ENCODE data around the gene IGFBP5.

IGFBP5 gene

GRCh38 chr2:216741223-216741593 lies 45.9 kb upstream of the IGFBP5 start:
- Histone ChIP-seq H3K9me3 (ENCODE audit: control insufficient read depth, insufficient read depth, low read length) (no peaks in the 10 kb centered on the region), H3K4me1 (ENCODE audit: control insufficient read depth, low read length) (no peaks in the 10 kb centered on the region), H3K27ac (ENCODE audit: low read depth, low read length) (no peak overlapping the region), H3K36me3 (ENCODE audit: control insufficient read depth, low read length) (no peaks in the 10 kb centered on the region), H3K27me3 (ENCODE audit: control insufficient read depth, low read length) (no peaks in the 10 kb centered on the region), H3K79me2 (ENCODE audit: control insufficient read depth, low read length) (no peaks in the 10 kb centered on the region), H3K4me2 (ENCODE audit: low read length) (no peak overlapping the region), H3K9me2 (replicated peaks; ENCODE audit: control insufficient read depth, low read length) (no peaks in the 10 kb centered on the region), H3K4me3 (ENCODE audit: low read length) (no peak overlapping the region), H3F3A (ENCODE audit: control insufficient read depth, insufficient read depth) (no peaks in the 10 kb centered on the region), H4K20me1 (ENCODE audit: control insufficient read depth, insufficient read depth, low read depth, low read length) (no peaks in the 10 kb centered on the region)
- TF ChIP-seq CTCF (IDR thresholded peaks at IDR 0.05; ENCODE audit: low read depth, low read length, poor library complexity, severe bottlenecking) = no peak
- TF ChIP-seq EZH2phosphoT487 (IDR thresholded peaks at IDR 0.05; ENCODE audit: borderline replicate concordance, low read length) = no peak

GRCh38 chr2:216740557-216741222 lies 45.3 kb upstream of the IGFBP5 start:
- Histone ChIP-seq H3K27me3 (ENCODE audit: control insufficient read depth, low read length) (no peaks in the 10 kb centered on the region), H3K9me2 (replicated peaks; ENCODE audit: control insufficient read depth, low read length) (no peaks in the 10 kb centered on the region), H3K4me3 (ENCODE audit: low read length) (no peak overlapping the region), H3K36me3 (ENCODE audit: control insufficient read depth, low read length) (no peaks in the 10 kb centered on the region), H3K4me2 (ENCODE audit: low read length) (no peak overlapping the region), H3K9me3 (ENCODE audit: control insufficient read depth, insufficient read depth, low read length) (no peaks in the 10 kb centered on the region), H3K79me2 (ENCODE audit: control insufficient read depth, low read length) (no peaks in the 10 kb centered on the region), H4K20me1 (ENCODE audit: control insufficient read depth, insufficient read depth, low read depth, low read length) (no peaks in the 10 kb centered on the region), H3K4me1 (ENCODE audit: control insufficient read depth, low read length) (no peaks in the 10 kb centered on the region), H3K27ac (ENCODE audit: low read depth, low read length) (no peak overlapping the region), H3F3A (ENCODE audit: control insufficient read depth, insufficient read depth) (no peaks in the 10 kb centered on the region)
- no peak for TF ChIP-seq EZH2phosphoT487 (IDR thresholded peaks at IDR 0.05; ENCODE audit: borderline replicate concordance, low read length)
- no peak for TF ChIP-seq CTCF (IDR thresholded peaks at IDR 0.05; ENCODE audit: low read depth, low read length, poor library complexity, severe bottlenecking)

- Histone ChIP-seq H3K9me3 (ENCODE audit: control insufficient read depth, insufficient read depth, low read length) (no peaks in the 10 kb centered on the region), H3K27ac (ENCODE audit: low read depth, low read length) (no peak overlapping the region), H4K20me1 (ENCODE audit: control insufficient read depth, insufficient read depth, low read depth, low read length) (no peaks in the 10 kb centered on the region), H3K36me3 (ENCODE audit: control insufficient read depth, low read length) (no peaks in the 10 kb centered on the region), H3K4me3 (ENCODE audit: low read length) (no peak overlapping the region), H3F3A (ENCODE audit: control insufficient read depth, insufficient read depth) (no peaks in the 10 kb centered on the region), H3K9me2 (replicated peaks; ENCODE audit: control insufficient read depth, low read length) (no peaks in the 10 kb centered on the region), H3K4me1 (ENCODE audit: control insufficient read depth, low read length) (no peaks in the 10 kb centered on the region), H3K79me2 (ENCODE audit: control insufficient read depth, low read length) (no peaks in the 10 kb centered on the region), H3K4me2 (ENCODE audit: low read length) (no peak overlapping the region), H3K27me3 (ENCODE audit: control insufficient read depth, low read length) (no peaks in the 10 kb centered on the region)
- no peak for TF ChIP-seq CTCF (IDR thresholded peaks at IDR 0.05; ENCODE audit: low read depth, low read length, poor library complexity, severe bottlenecking)
- no peak for TF ChIP-seq EZH2phosphoT487 (IDR thresholded peaks at IDR 0.05; ENCODE audit: borderline replicate concordance, low read length)
These were observed 43.7 kb upstream of the IGFBP5 start for GRCh38 chr2:216739035-216739434.

Measured in DOHH2 (cell line).